NCI-H748 treated with DMSO at 0.1 percent for 48 hours (cell line): ENCODE results near the gene SPAG17.
A peak's percentile ranks its signal among the peaks of the same experiment; 100 is the strongest.

Experiments used
- DNase-seq: peaks from one replicate; lab custom pipeline; 2025; lab: John Stamatoyannopoulos, UW

Gene SPAG17

GRCh38 chr1:118118873-118119463, 66.1 kb downstream of the SPAG17 start:
- DNase-seq: no peak

GRCh38 chr1:118118469-118118868, 66.6 kb downstream of the SPAG17 start:
- no peak for DNase-seq

GRCh38 chr1:118117521-118117920, 67.5 kb downstream of the SPAG17 start:
- DNase-seq: no peak

- peak; percentile 98 for DNase-seq
Measured at GRCh38 chr1:118116909-118117308, 68.1 kb downstream of the SPAG17 start.

GRCh38 chr1:118116401-118116800, 68.6 kb downstream of the SPAG17 start:
- DNase-seq: no peak

- no peak for DNase-seq
Measured at GRCh38 chr1:118115567-118116295, 69.3 kb downstream of the SPAG17 start.

- DNase-seq: no peak
Measured at GRCh38 chr1:118113261-118113660, 71.8 kb downstream of the SPAG17 start.

GRCh38 chr1:118110580-118110979, 74.4 kb downstream of the SPAG17 start:
- no peak for DNase-seq

- no peak for DNase-seq
Measured at GRCh38 chr1:118104951-118105350, 80.1 kb downstream of the SPAG17 start.

- no peak for DNase-seq
Measured at GRCh38 chr1:118102445-118102844, 82.6 kb downstream of the SPAG17 start.

- DNase-seq: no peak
Measured at GRCh38 chr1:118101999-118102398, 83.0 kb downstream of the SPAG17 start.

- peak; percentile 55 for DNase-seq
Measured at GRCh38 chr1:118101515-118101844, 83.5 kb downstream of the SPAG17 start.

GRCh38 chr1:118100686-118101514, 84.1 kb downstream of the SPAG17 start:
- DNase-seq: peak; percentile 95

- no peak for DNase-seq
Measured at GRCh38 chr1:118099686-118100085, 85.3 kb downstream of the SPAG17 start.

GRCh38 chr1:118097622-118098348, 87.2 kb downstream of the SPAG17 start:
- no peak for DNase-seq

- no peak for DNase-seq
Measured at GRCh38 chr1:118093017-118093416, 92.0 kb downstream of the SPAG17 start.

GRCh38 chr1:118090130-118090529, 94.9 kb downstream of the SPAG17 start:
- DNase-seq: no peak

GRCh38 chr1:118085365-118085764, 99.7 kb downstream of the SPAG17 start:
- no peak for DNase-seq

- DNase-seq: peak; percentile 59
Measured at GRCh38 chr1:118084400-118084799, 100.6 kb downstream of the SPAG17 start.

- DNase-seq: no peak
Measured at GRCh38 chr1:118082984-118083383, 102.0 kb downstream of the SPAG17 start.

GRCh38 chr1:118081387-118081786, 103.6 kb downstream of the SPAG17 start:
- peak; percentile 29 for DNase-seq

GRCh38 chr1:118077331-118078045, 107.5 kb downstream of the SPAG17 start:
- peak; percentile 23 for DNase-seq
